Activated CD8-positive, alpha-beta T cell treated with anti-CD3 and anti-CD28 coated beads for 36 hours (primary cell): ENCODE data around the gene BRF1. TPM values are rescaled to one million over a fixed set of nuclear protein-coding genes. Genes with fewer than 3 reads are reported as not detected.

ENCODE experiments used
- ATAC-seq: fragments of 200-7000 bp; cut with Tn5 transposase; one replicate; pipeline ENCODE4 v1.10.0; 2021; ENCODE audit warnings: mild to moderate bottlenecking, moderate library complexity
- CTCF ChIA-PET: fragments of 350-600 bp; sonication (Branson Sonifier 250); formaldehyde crosslinking; loops from one replicate; lab custom pipeline; 2021; ENCODE audit warnings: antibody characterized with exemption; lab: Charles Lee
- POLR2A ChIA-PET: fragments of 350-600 bp; sonication (Branson Sonifier 250); formaldehyde crosslinking; loops from one replicate; lab custom pipeline; 2021; ENCODE audit warnings: antibody characterized with exemption; lab: Charles Lee
- DNase-seq: peaks from one replicate; pipeline ENCODE4 v3.0.0-alpha.2; 2020
- H3K27ac Mint-ChIP-seq: one replicate; pipeline ENCODE4 v1.8.0; 2021; ENCODE audit warnings: mild to moderate bottlenecking, mixed read lengths
- H3K27me3 Mint-ChIP-seq: one replicate; pipeline ENCODE4 v1.8.0; 2021; ENCODE audit warnings: mixed read lengths
- H3K36me3 Mint-ChIP-seq: one replicate; pipeline ENCODE4 v1.8.0; 2021; ENCODE audit warnings: low read depth, mixed read lengths
- H3K4me1 Mint-ChIP-seq: one replicate; pipeline ENCODE4 v1.8.0; 2021; ENCODE audit warnings: low read depth, mixed read lengths
- H3K4me3 Mint-ChIP-seq: one replicate; pipeline ENCODE4 v1.8.0; 2021; ENCODE audit warnings: mild to moderate bottlenecking, moderate library complexity, mixed read lengths
- H3K9me3 Mint-ChIP-seq: one replicate; pipeline ENCODE4 v1.8.0; 2021; ENCODE audit warnings: mixed read lengths
- intact Hi-C: fragments of 100-400 bp; cut with micrococcal nuclease; formaldehyde crosslinking; loops from one replicate; pipeline ENCODE4 v1.10.0; 2022
- total RNA-seq, 2 experiments: library from RNA; stranded (reverse); gene quantifications; one replicate each; pipeline ENCODE4 v1.2.3, GENCODE V29; 2021
- TF ChIP-seq, protein P1 (sequence below): fragments of 200-600 bp; IDR thresholded peaks from one replicate; pipeline ENCODE4 v1.8.0; 2022; ENCODE audit warnings: antibody characterized with exemption, mild to moderate bottlenecking

The BRF1 gene
- total RNA-seq, 2 experiments from 2014 or later = 25.3 to 26.6 TPM

DNA sequence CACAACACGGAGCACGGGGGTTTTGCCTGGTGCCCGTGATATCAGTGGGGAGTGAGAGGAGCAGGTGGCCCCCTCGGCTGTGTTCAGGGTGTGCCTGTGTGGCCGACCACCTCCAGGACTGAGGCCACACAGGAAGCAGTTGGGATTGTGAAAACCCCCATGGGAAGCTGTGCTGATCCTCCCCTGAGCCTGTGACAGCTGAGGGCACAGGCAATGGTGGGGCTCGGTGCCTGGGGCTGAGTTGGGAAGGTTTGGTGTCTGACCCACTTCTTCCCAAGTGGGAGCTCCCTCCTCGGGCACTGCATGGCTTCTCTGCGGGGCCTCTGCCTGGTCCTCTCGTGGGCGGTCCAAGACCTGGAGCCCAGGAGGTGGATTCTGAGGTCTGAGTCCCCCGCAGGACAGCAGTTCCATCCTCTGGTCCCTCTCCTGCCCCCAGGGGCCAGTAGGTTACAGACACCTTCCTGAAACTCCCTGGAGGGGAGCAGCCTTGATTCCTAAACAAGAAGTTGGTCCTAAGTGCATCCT is 31.6 kb upstream of the BRF1 start:
- ATAC-seq (no peak), DNase-seq (no peak)
- TF ChIP-seq, protein P1, sequence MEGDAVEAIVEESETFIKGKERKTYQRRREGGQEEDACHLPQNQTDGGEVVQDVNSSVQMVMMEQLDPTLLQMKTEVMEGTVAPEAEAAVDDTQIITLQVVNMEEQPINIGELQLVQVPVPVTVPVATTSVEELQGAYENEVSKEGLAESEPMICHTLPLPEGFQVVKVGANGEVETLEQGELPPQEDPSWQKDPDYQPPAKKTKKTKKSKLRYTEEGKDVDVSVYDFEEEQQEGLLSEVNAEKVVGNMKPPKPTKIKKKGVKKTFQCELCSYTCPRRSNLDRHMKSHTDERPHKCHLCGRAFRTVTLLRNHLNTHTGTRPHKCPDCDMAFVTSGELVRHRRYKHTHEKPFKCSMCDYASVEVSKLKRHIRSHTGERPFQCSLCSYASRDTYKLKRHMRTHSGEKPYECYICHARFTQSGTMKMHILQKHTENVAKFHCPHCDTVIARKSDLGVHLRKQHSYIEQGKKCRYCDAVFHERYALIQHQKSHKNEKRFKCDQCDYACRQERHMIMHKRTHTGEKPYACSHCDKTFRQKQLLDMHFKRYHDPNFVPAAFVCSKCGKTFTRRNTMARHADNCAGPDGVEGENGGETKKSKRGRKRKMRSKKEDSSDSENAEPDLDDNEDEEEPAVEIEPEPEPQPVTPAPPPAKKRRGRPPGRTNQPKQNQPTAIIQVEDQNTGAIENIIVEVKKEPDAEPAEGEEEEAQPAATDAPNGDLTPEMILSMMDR = no peak
- no peak overlapping the region for H3K27ac Mint-ChIP-seq
- H3K36me3 Mint-ChIP-seq = peaks cover 4% of the 10 kb centered on the region
- no peaks in the 10 kb centered on the region for H3K9me3 Mint-ChIP-seq
- peaks cover 31% of the 10 kb centered on the region for H3K4me1 Mint-ChIP-seq
- POLR2A ChIA-PET = interaction anchor here (0.5 kb wide), 2 partner anchors 27 to 311 kb away, joined by 3 read pairs; no protein-coding TSS in a partner anchor
- intact Hi-C loops = no loop called here
- CTCF ChIA-PET = interaction anchor here (1.3 kb wide), 1 partner anchor 20 kb away, joined by 3 read pairs; no protein-coding TSS in a partner anchor
- no peak overlapping the region for H3K4me3 Mint-ChIP-seq
- no peaks in the 10 kb centered on the region for H3K27me3 Mint-ChIP-seq

- H3K27ac Mint-ChIP-seq = no peak overlapping the region
Measured at GRCh38 chr14:105331575-105332349, 31.0 kb upstream of the BRF1 start.

GRCh38 chr14:105330491-105330895 is 29.7 kb upstream of the BRF1 start:
- H3K27me3 Mint-ChIP-seq = no peaks in the 10 kb centered on the region
- ATAC-seq (peak; percentile 69), DNase-seq (peak; percentile 56)
- no peaks in the 10 kb centered on the region for H3K36me3 Mint-ChIP-seq
- peak overlapping the region; percentile 20 for H3K27ac Mint-ChIP-seq
- CTCF ChIA-PET = interaction anchor here (1.1 to 1.2 kb wide), 3 partner anchors 14 to 159 kb away, joined by 3 read pairs; no protein-coding TSS in a partner anchor
- TF ChIP-seq, protein P1 = no peak
- POLR2A ChIA-PET = interaction anchor here (0.9 kb wide), 1 partner anchor 10 kb away, joined by 3 read pairs; no protein-coding TSS in a partner anchor
- H3K4me1 Mint-ChIP-seq = peaks cover 31% of the 10 kb centered on the region
- H3K9me3 Mint-ChIP-seq = no peaks in the 10 kb centered on the region
- intact Hi-C loops = no loop called here
- H3K4me3 Mint-ChIP-seq = no peak overlapping the region

More at GRCh38 chr14:105331575-105332349, 31.0 kb upstream of the BRF1 start:
- DNase-seq (no peak), ATAC-seq (no peak)
- intact Hi-C loops = no loop called here
- no peaks in the 10 kb centered on the region for H3K9me3 Mint-ChIP-seq
- H3K36me3 Mint-ChIP-seq = peaks cover 4% of the 10 kb centered on the region
- no peak overlapping the region for H3K4me3 Mint-ChIP-seq
- ChIA-PET CTCF (interaction anchor here (1.1 to 1.3 kb wide), 3 partner anchors 13 to 158 kb away, joined by 3 read pairs; no protein-coding TSS in a partner anchor), POLR2A (interaction anchor here (0.5 to 0.9 kb wide), 2 partner anchors 11 to 310 kb away, joined by 3 read pairs; no protein-coding TSS in a partner anchor)
- no peaks in the 10 kb centered on the region for H3K27me3 Mint-ChIP-seq
- TF ChIP-seq, protein P1 = no peak
- H3K4me1 Mint-ChIP-seq = peaks cover 31% of the 10 kb centered on the region

DNA sequence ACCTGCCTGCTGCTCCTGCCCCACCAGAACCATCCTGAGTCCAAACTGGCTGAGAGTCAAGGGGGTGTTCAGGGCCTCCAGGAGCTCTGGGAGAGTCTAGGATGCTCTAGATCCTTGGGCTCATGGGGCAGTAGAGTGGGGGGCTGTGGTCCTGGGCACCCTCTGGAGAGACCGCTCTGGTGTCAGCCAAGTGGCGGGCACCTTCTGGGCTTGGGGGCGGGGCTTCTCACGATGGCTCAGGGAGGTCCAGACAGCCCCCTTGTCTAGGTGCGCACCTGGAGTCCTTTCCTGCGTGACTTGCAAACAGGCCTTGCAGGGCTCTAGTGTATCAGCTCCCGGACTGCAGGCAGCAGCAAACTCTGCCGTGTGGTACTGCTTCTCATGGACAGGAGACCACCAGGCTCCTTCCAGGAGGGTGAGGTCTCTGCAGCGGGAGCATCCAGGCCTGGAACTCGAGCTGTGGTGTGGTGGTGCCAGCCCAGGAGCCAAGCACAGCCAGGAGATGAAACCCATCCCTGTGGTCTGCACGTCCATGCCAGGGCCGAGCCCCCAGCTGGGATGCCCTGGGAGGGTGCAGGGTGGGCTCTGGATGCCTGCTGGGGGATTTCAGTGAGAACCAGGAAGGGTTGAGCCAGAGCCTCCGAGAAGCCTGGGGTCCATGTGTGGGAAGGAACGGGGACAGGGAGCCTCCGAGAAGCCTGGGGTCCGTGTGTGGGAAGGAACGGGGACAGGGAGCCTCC is 28.8 kb upstream of the BRF1 start:
- TF ChIP-seq, protein P1 = no peak
- DNase-seq (no peak), ATAC-seq (no peak)
- no peak overlapping the region for H3K4me3 Mint-ChIP-seq
- H3K27ac Mint-ChIP-seq = no peak overlapping the region
- no peaks in the 10 kb centered on the region for H3K9me3 Mint-ChIP-seq
- H3K36me3 Mint-ChIP-seq = no peaks in the 10 kb centered on the region
- peaks cover 31% of the 10 kb centered on the region for H3K4me1 Mint-ChIP-seq
- CTCF ChIA-PET = interaction anchor here (1.2 kb wide), 1 partner anchor 22 kb away, joined by 3 read pairs; no protein-coding TSS in a partner anchor
- no peaks in the 10 kb centered on the region for H3K27me3 Mint-ChIP-seq
- intact Hi-C loops = no loop called here
- POLR2A ChIA-PET = no interaction called here
